ENCODE data around the gene CD247. TPM values are rescaled to one million over a fixed set of nuclear protein-coding genes. Genes with fewer than 3 reads are reported as not detected.

The CD247 gene
- total and polyA plus RNA-seq, 2 donors from 2014 or later, result 1.8 to 7.7 TPM

GRCh38 chr1:167483790-167484189, 34.5 kb downstream of the CD247 start:
- no peak for TF ChIP-seq CTCF (IDR thresholded peaks at IDR 0.05; ENCODE audit: borderline replicate concordance, extremely low read depth, insufficient read depth)
- H3K36me3 ChIP-seq (ENCODE audit: control insufficient read depth in 2 of 3, insufficient read depth in 3 of 3, low read length in 3 of 3), result no peaks in the 10 kb centered on the region
- no peaks in the 10 kb centered on the region for H3K9me3 ChIP-seq (ENCODE audit: control insufficient read depth in 2 of 3, insufficient read depth in 1 of 3, low read length in 3 of 3)
- H3K27ac ChIP-seq (ENCODE audit: low read depth in 2 of 2, low read length in 2 of 2), result no peak overlapping the region
- no peak overlapping the region for H3K9ac ChIP-seq (ENCODE audit: low read length in 3 of 3)
- DNase-seq, result no peak
- intact Hi-C loops (cut with DNase I), result no loop called here
- no peak for FAIRE-seq
- no peaks in the 10 kb centered on the region for H3K4me1 ChIP-seq (ENCODE audit: control insufficient read depth in 2 of 3, insufficient read depth in 2 of 3, low read depth in 1 of 3, low read length in 3 of 3)
- H3K4me3 ChIP-seq (ENCODE audit: low read length in 3 of 3), result no peak overlapping the region
- H3K27me3 ChIP-seq (ENCODE audit: control insufficient read depth, insufficient read depth, low read length), result no peaks in the 10 kb centered on the region

- Histone ChIP-seq H3K27me3 (ENCODE audit: control insufficient read depth, insufficient read depth, low read length) (no peaks in the 10 kb centered on the region), H3K4me3 (ENCODE audit: low read length in 3 of 3) (no peak overlapping the region), H3K9ac (ENCODE audit: low read length in 3 of 3) (no peak overlapping the region), H3K36me3 (ENCODE audit: control insufficient read depth in 2 of 3, insufficient read depth in 3 of 3, low read length in 3 of 3) (no peaks in the 10 kb centered on the region), H3K4me1 (ENCODE audit: control insufficient read depth in 2 of 3, insufficient read depth in 2 of 3, low read depth in 1 of 3, low read length in 3 of 3) (no peaks in the 10 kb centered on the region), H3K9me3 (ENCODE audit: control insufficient read depth in 2 of 3, insufficient read depth in 1 of 3, low read length in 3 of 3) (no peaks in the 10 kb centered on the region), H3K27ac (ENCODE audit: low read depth in 2 of 2, low read length in 2 of 2) (no peak overlapping the region)
- intact Hi-C loops (cut with DNase I), result no loop called here
- DNase-seq (no peak), FAIRE-seq (no peak)
- no peak for TF ChIP-seq CTCF (IDR thresholded peaks at IDR 0.05; ENCODE audit: borderline replicate concordance, extremely low read depth, insufficient read depth)
These were observed 36.1 kb downstream of the CD247 start for GRCh38 chr1:167482184-167482583.

- DNase-seq (no peak), FAIRE-seq (no peak)
- intact Hi-C loops (cut with DNase I), result no loop called here
- Histone ChIP-seq H3K27ac (ENCODE audit: low read depth in 2 of 2, low read length in 2 of 2) (no peak overlapping the region), H3K9me3 (ENCODE audit: control insufficient read depth in 2 of 3, insufficient read depth in 1 of 3, low read length in 3 of 3) (no peaks in the 10 kb centered on the region), H3K4me1 (ENCODE audit: control insufficient read depth in 2 of 3, insufficient read depth in 2 of 3, low read depth in 1 of 3, low read length in 3 of 3) (no peaks in the 10 kb centered on the region), H3K27me3 (ENCODE audit: control insufficient read depth, insufficient read depth, low read length) (no peaks in the 10 kb centered on the region), H3K9ac (ENCODE audit: low read length in 3 of 3) (no peak overlapping the region), H3K4me3 (ENCODE audit: low read length in 3 of 3) (no peak overlapping the region), H3K36me3 (ENCODE audit: control insufficient read depth in 2 of 3, insufficient read depth in 3 of 3, low read length in 3 of 3) (no peaks in the 10 kb centered on the region)
- no peak for TF ChIP-seq CTCF (IDR thresholded peaks at IDR 0.05; ENCODE audit: borderline replicate concordance, extremely low read depth, insufficient read depth)
These were observed 38.9 kb downstream of the CD247 start for GRCh38 chr1:167479331-167479979.

GRCh38 chr1:167477986-167478385, 40.3 kb downstream of the CD247 start:
- Histone ChIP-seq H3K27ac (ENCODE audit: low read depth in 2 of 2, low read length in 2 of 2) (no peak overlapping the region), H3K4me3 (ENCODE audit: low read length in 3 of 3) (no peak overlapping the region), H3K9ac (ENCODE audit: low read length in 3 of 3) (no peak overlapping the region), H3K36me3 (ENCODE audit: control insufficient read depth in 2 of 3, insufficient read depth in 3 of 3, low read length in 3 of 3) (no peaks in the 10 kb centered on the region), H3K27me3 (ENCODE audit: control insufficient read depth, insufficient read depth, low read length) (no peaks in the 10 kb centered on the region), H3K9me3 (ENCODE audit: control insufficient read depth in 2 of 3, insufficient read depth in 1 of 3, low read length in 3 of 3) (no peaks in the 10 kb centered on the region), H3K4me1 (ENCODE audit: control insufficient read depth in 2 of 3, insufficient read depth in 2 of 3, low read depth in 1 of 3, low read length in 3 of 3) (no peaks in the 10 kb centered on the region)
- DNase-seq (peak in 2 of 5 donors; percentile 31 to 34), FAIRE-seq (no peak)
- no peak for TF ChIP-seq CTCF (IDR thresholded peaks at IDR 0.05; ENCODE audit: borderline replicate concordance, extremely low read depth, insufficient read depth)
- intact Hi-C loops (cut with DNase I), result no loop called here
